ENCODE measurements around the gene TNNT2.
A peak's percentile ranks its signal among the peaks of the same experiment; 100 is the strongest.

TNNT2 gene

DNA sequence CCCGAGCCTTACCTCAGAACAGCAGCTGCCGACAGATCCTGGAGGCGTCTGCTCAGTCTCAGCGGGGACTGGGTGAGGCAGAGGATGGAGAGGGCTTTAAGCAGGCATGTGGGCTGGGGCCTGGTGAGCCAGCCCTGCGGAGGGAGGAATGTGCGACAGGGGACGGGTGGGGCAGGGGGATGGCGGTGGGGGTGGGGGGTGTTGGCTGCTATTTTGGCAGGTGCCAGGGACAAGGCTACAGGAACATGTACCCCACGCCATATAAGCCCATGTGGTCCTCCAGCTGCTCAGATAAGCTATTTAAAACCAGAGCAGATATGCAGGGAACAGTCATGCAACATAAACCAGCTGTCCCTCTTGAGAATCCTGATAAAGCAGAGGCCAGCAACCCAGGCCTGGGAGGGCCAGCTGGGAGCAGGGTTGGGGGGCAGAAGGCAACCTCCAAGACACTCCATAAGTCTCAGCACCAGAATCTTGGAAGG is at the start of gene TNNT2:
Gene TNNT2 (minus strand): TSS at position 70 of the 482 bp plus-strand sequence. CDS start 4,426 bp downstream, outside the sequence.
- Mint-ChIP-seq H3K4me1 (peaks cover 78% of the 10 kb centered on the region), H3K36me3 (ENCODE audit: low read depth) (no peaks in the 10 kb centered on the region), H3K9me3 (no peaks in the 10 kb centered on the region), H3K4me3 (peak within 1 kb of the TSS; percentile 79 to 99 (median 95)), H3K27me3 (ENCODE audit: low read depth) (peaks cover 15% of the 10 kb centered on the region), H3K27ac (peak within 1 kb of the TSS; percentile 90 to 99 (median 98))
- TF ChIP-seq, protein P1, sequence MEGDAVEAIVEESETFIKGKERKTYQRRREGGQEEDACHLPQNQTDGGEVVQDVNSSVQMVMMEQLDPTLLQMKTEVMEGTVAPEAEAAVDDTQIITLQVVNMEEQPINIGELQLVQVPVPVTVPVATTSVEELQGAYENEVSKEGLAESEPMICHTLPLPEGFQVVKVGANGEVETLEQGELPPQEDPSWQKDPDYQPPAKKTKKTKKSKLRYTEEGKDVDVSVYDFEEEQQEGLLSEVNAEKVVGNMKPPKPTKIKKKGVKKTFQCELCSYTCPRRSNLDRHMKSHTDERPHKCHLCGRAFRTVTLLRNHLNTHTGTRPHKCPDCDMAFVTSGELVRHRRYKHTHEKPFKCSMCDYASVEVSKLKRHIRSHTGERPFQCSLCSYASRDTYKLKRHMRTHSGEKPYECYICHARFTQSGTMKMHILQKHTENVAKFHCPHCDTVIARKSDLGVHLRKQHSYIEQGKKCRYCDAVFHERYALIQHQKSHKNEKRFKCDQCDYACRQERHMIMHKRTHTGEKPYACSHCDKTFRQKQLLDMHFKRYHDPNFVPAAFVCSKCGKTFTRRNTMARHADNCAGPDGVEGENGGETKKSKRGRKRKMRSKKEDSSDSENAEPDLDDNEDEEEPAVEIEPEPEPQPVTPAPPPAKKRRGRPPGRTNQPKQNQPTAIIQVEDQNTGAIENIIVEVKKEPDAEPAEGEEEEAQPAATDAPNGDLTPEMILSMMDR (IDR thresholded peaks at IDR 0.05; ENCODE audit: unreplicated experiment in 3 of 3), result no peak

DNA sequence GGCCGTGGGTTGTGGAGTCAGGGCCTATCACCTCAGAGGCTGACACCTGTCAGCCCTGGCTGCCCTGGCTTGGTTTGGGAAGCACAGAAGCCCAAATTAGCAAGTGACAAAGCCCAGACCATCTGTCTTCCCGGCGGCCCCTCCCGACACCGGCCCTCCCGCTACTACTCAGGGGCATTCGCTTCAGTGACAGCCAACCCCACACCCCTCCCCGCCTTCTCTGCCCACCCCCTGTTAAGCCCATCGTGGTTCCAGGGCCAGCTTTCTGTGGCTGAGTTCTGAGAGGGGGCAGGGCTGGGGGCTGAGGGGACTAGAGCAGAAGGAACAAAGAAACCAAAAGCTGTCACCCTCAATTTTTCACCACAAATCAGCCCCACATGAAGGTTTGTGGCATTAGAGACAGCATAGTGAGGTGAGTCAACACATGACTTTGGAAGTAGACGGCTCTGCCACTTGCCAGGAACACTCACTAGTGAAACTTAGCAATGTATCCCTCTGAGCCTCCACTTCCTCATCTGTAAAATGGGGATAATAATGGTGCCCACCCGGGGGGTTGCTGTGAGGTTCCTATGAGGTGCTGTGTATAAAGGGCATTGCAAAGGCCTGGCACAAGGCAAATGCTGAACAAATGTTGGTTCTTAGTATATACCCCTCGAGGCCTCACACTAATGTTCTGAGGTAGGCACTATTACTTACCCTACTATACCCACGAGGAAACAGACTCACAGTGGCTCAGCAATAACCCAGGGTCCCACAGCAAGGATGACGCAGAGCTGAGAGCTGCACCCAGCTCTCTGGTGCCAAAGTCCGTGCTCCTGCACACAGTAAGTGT is 49.2 kb upstream of the TNNT2 start:
- peaks cover 4% of the 10 kb centered on the region for H3K36me3 Mint-ChIP-seq (ENCODE audit: low read depth)
- H3K9me3 Mint-ChIP-seq, result no peaks in the 10 kb centered on the region
- H3K4me1 Mint-ChIP-seq, result peaks cover 52% of the 10 kb centered on the region

DNA sequence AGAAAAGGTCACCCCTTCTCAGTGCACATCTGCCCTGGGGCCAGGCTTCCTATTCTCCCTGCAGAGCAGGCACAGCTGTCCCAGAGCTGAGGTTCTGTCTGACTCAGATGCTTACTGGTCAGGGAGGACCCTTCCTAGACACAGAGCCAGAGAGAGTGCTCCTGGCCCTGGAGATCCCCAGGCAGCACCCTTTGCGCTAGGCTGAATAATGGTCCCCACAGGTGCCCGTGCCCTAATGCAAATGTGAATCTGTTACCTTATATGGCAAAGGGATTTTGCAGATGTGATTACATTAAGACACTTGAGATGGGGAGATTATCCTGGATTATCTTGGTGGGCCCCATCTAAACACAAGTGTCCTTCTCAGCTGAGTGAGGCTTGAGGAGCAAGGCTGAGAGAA is 46.7 kb upstream of the TNNT2 start:
- TF ChIP-seq, protein P1 (IDR thresholded peaks at IDR 0.05; ENCODE audit: unreplicated experiment in 3 of 3), result no peak
- no peak overlapping the region for H3K4me3 Mint-ChIP-seq
- peaks cover 4% of the 10 kb centered on the region for H3K36me3 Mint-ChIP-seq (ENCODE audit: low read depth)
- peaks cover 15% of the 10 kb centered on the region for H3K27me3 Mint-ChIP-seq (ENCODE audit: low read depth)
- no peak overlapping the region for H3K27ac Mint-ChIP-seq
- H3K4me1 Mint-ChIP-seq, result peaks cover 49% of the 10 kb centered on the region
- no peaks in the 10 kb centered on the region for H3K9me3 Mint-ChIP-seq

More for the DNA sequence above, 49.2 kb upstream of the TNNT2 start:
- Mint-ChIP-seq H3K27me3 (ENCODE audit: low read depth) (peaks cover 16% of the 10 kb centered on the region), H3K4me3 (no peak overlapping the region), H3K27ac (peak overlapping the region in 1 of 3 experiments; percentile 0)
- TF ChIP-seq, protein P1 (IDR thresholded peaks at IDR 0.05; ENCODE audit: unreplicated experiment in 3 of 3), result no peak

DNA sequence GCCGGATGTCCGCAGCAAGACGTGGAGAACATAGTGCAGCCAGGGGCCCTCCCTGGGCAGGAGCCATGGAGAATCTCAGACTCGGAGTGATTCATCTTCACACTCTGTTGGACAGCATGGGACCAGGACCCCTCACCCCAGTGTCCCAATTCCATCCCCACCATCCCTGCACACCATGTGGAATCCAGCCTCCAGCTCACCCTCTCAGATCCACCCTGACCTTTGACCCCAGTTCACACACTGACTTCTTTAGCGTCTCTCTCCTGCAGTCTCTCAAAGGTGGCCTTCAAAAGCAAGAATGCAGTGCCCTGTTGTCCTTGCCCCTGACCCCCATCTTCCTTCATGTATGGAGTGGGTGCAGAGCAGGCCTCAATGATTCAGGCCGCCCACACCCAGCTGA is 46.2 kb upstream of the TNNT2 start:
- H3K9me3 Mint-ChIP-seq, result no peaks in the 10 kb centered on the region
- peaks cover 44% of the 10 kb centered on the region for H3K4me1 Mint-ChIP-seq
- peak overlapping the region in 1 of 3 experiments; percentile 43 for H3K27ac Mint-ChIP-seq
- peak overlapping the region in 1 of 3 experiments; percentile 15 for H3K4me3 Mint-ChIP-seq
- peaks cover 15% of the 10 kb centered on the region for H3K27me3 Mint-ChIP-seq (ENCODE audit: low read depth)
- TF ChIP-seq, protein P1 (IDR thresholded peaks at IDR 0.05; ENCODE audit: unreplicated experiment in 3 of 3), result no peak
- H3K36me3 Mint-ChIP-seq (ENCODE audit: low read depth), result peaks cover 4% of the 10 kb centered on the region

DNA sequence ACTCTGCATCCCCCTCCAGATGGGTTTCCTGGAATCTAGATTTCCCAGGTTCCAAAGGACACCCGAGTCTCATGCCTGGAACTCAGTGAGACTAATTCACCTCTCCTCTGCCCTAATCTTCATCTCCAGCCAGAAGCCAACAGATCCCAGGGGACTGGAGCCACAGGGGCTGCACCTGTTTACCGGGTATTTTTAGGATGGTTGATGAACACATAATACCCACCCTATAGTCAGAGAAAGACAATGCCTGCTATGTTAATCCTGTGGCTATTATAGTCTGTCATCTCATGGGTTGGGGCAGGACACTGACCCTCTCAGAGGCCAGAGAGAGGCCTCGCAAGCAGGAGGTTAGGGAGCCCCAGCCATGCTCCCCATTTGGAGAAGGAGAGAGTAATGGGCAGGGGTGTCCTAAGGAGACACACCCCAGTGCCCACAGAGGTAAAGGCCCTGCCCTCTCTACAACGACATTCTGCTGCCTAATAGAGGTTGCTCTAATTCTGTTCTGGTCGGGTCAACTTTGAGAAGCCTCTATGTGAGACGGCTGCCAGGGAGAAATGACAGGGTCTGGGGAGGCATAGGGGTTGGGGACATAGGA is 45.1 kb upstream of the TNNT2 start:
- H3K27ac Mint-ChIP-seq, result peak overlapping the region in 2 of 3 experiments; percentile 10 to 29
- H3K36me3 Mint-ChIP-seq (ENCODE audit: low read depth), result peaks cover 4% of the 10 kb centered on the region
- H3K27me3 Mint-ChIP-seq (ENCODE audit: low read depth), result peaks cover 9% of the 10 kb centered on the region

More for the DNA sequence above, 45.1 kb upstream of the TNNT2 start:
- H3K4me1 Mint-ChIP-seq, result peaks cover 44% of the 10 kb centered on the region
- no peaks in the 10 kb centered on the region for H3K9me3 Mint-ChIP-seq
- H3K4me3 Mint-ChIP-seq, result peak overlapping the region in 2 of 3 experiments; percentile 84 to 87
- TF ChIP-seq, protein P1 (IDR thresholded peaks at IDR 0.05; ENCODE audit: unreplicated experiment in 3 of 3), result no peak

All from nephron (organoid).